Measurements from ENCODE around the gene TRAIP. TPM values are rescaled to one million over a fixed set of nuclear protein-coding genes. Genes with fewer than 3 reads are reported as not detected.

The TRAIP gene, protein sequence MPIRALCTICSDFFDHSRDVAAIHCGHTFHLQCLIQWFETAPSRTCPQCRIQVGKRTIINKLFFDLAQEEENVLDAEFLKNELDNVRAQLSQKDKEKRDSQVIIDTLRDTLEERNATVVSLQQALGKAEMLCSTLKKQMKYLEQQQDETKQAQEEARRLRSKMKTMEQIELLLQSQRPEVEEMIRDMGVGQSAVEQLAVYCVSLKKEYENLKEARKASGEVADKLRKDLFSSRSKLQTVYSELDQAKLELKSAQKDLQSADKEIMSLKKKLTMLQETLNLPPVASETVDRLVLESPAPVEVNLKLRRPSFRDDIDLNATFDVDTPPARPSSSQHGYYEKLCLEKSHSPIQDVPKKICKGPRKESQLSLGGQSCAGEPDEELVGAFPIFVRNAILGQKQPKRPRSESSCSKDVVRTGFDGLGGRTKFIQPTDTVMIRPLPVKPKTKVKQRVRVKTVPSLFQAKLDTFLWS
- total RNA-seq = 5.0 TPM

DNA sequence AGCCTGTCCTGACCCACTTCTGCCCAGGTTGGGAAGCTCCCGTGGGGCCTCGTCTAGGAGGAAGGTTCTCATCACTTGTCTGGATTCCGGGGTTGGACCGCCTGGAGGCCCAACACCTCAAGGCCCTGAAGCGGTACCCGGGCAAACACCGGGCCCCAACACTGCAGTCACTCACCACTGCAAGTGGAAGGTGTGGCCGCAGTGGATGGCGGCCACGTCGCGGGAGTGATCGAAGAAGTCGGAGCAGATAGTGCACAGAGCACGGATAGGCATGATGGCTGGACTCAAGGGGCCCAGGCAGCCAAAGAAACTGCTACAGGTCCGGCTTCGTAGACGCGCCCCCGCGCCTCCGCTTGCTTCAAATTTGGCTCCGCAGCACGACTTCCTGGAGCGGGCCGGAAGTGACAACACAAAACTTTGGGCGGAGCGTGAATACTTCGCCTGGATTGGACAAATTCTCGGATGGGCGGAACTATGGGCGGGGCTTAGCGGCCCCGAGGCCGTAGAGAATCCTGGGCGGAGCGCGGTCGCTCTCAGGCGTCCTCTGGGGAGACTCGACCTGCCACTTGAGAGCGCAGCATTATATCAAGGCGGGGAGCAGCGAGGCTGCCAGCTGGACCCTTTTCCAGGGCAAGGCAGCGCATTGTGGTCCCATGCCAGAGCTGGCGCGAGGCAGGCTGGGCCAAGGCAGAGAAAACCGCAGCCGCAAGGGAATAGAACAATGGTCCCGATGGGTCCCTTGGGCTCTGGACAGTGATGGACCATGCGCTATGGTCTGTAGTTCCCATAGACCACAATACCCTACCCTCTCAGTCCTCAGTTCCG lies at the start of gene TRAIP:
Gene TRAIP, minus strand, starts transcription at position 384 of the 825 bp plus-strand sequence. Its CDS starts 111 bp downstream, at position 273.

DNA sequence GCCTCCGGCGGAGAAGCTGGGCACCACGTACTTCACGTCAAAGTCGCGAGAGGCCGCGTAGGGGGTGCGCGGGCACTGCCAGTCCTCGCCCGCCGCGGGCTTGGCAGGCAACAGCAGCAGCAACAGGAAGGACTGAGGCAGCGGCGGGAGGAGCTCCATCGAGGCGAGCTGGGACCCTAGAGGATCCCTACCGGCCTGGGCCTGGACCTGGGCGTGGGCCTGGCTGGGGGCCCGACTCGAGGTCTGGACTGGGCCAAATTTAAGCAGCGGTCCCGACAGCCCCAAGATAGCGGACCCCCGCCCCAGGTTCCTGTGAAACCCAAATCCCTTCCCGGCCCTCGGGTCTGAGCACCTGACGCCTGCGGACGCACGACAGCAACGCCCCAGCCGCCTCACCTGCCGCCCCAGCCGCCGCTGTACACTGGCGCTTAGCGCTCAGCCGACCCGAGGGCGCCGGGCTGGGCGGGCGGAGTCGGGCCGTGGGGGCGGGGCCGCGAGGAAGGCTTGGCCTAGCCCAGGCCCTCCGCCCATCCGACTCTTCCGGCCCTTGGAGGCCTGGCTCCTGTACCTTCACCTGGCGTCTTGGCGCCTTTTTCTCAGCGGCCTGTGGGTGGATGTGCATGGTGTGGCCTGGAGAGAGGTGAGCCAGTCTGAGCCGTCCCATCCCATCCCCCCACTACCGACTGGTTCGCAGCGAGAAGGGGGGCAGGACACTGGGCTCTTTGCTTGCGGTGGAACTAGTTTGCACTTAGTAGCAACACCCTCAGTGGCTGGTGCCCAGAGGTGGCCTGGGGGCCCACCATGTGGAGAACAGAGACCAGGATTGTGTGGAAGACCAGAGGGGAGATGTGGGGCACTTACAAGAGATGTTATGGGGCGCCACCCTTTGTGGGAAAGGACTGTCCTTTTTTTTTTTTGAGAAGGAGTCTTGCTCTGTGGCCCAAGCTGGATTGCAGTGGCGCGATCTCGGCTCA lies 47.4 kb upstream of the TRAIP start, which contains the start of gene MST1R:
Gene MST1R, minus strand, starts transcription at position 423 of the 974 bp plus-strand sequence. Its CDS starts 264 bp downstream, at position 159.

DNA sequence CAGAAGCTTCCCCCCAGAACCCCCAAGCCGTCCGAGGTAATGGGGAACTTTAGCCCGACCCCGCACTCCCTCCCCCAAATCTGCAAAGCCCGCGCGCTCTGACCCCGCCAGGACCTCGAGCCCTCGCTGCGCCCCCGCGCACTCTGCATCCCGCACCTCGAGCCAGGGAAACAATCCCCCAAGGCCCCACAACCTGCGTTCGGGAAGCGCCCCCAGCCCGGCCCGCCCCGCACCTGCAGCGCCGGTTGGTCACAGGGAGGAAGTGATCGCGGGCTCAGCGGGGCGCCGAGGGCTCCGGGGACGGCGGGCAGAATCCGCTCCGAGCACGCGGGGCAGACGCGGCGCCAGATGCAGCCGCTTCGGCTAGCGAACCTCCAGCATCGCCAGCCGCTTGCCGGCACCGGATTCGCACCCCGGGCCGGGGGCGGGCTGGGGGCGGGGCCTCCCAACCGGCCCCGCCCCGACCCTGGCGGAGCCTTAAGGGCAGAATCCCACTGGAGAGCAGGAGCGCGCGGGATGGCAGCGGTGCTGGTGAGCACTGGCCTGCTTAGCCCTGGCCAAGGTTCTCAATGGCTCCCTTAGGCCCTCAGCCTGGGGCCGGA lies 13.3 kb upstream of the TRAIP start, which contains the start of gene CAMKV:
Gene CAMKV, minus strand, starts transcription at position 382 of the 602 bp plus-strand sequence. CDS start 7,518 bp downstream, outside the sequence.

DNA sequence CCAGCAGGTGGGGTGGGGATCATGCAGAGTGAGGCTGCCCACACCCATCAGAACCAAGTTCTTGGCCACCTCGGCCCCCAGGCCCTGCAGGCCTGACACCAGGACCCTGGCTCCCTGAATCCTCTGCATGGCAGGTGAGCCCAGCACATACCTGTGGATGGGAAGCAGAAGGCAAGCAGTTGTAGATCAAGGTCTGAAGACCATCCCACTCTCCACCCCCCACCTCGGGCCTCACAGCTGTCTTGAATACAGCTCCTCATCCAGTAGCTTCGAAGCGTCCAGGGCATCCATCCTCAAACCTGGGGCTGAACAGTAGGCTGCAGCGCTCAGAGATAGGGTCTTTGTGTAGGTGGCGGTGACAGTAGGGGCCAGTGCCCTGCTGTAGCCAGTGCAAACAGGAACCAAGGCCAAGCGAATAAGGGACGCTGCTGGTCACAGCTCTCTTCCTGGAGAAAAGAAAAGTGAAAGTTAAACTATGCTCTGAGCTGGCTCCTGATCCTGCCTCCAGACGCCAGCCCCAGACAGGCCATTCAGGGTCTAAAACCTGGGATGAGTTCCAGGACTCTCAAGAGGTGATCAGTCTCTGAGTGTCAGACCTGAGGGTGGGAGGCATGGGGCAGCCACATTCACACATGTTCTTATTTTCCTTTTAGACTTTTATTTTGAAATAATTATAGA lies 42.7 kb downstream of the TRAIP start, which contains the start of gene UBA7:
Gene UBA7, minus strand, starts transcription at position 457 of the 678 bp plus-strand sequence. Its CDS starts 166 bp downstream, at position 291.

DNA sequence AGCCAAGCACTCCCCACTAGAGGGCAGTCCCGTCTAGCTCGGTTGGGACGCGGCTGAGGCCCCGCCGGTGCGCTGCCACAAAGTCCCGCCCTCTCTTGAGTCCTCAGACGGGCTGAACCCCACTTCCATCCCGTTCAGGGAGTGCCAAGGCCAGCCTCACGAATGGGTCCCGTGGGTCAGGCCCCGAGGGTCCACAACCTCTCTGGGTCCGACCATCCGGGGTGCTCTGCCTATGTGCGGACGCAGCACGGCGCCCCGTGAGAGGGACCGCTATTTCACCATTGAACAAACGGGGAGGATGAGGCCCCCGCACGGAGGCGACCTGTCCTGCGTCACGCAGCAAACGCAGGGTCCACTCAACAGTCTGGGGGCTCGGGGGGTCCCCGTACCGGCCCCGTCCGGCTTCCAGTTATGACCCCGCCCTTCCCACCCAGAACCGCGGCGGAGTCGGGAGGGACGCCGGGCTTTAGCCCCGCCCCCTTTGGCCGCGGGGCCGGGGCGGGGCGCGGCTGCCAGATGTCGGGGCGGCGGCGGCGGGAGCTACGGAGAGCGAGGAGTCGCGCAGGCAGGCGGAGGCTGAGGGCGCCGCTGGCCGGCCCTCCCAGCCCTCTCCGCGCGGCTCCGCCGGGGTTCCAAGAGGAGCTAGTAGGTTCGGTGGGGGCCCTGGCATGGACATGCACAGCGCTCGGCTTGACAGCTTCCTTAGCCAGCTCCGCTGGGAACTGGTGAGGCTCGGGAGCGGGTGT lies 53.5 kb downstream of the TRAIP start, which contains the start of gene INKA1:
Gene INKA1, plus strand, starts transcription at position 543 of the 746 bp plus-strand sequence. Its CDS starts 132 bp downstream, at position 675.

DNA sequence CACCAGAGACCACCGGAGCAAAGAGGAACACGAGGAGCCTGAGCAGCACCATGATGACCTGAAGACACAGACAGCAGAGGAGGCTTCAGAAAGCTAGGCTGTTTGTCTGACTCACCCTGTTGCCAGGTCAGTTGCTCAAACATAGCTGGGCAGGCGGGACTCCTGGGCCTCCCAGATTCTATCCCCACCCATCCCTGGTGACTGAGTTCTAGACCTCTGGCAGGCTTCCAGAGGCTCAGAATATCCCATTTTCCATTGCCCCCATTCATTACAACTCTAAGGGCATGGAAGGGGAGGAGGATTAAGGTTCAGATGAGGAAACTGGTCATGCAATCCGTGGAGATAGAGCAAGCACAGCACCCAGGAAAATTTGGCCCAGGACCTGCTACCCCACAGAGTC lies 56.6 kb downstream of the TRAIP start, which contains the start of gene CDHR4:
Gene CDHR4, minus strand, starts transcription at position 113 of the 400 bp plus-strand sequence. Its CDS starts 61 bp downstream, at position 52.

DNA sequence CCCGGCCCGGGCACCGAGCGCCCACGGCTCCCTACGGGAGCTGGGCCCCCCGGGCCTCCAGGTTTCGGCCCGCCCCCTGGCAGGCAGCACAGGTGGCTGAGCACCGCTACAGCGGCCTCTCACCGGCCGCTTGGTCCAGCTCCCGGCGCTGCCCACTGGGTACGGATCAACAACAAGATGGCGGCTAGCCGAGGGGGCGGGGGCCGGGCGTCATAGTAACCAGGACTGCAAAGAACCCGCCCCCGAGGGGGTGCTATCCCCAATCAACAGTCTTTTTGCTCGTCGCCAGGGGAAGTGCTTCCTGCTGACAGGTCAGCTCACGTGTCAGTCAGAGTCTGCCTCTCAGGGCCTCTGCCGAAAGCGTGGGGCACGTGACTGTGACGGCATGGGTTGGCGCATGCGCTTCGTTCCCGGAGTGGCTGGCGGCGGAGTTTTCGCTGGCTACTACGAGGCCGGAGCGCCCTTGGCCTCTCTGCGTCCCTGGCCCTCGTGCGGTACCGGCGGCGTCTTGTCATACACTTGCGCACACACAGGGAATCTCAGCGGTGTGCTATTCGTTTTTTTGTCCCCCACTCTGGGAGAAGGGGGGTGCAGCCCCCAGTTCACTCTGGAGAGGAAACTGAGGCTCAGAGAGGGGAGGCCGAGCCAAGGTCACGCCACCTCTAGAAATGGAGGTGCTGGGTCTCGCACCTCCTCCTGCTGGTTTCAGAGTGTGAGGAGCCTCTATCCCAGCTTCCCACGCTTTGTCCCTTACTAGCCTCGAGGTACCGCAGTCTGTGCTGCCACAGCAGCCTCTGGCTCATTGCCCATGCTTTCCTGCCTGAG lies 69.8 kb downstream of the TRAIP start, which contains the start of gene IP6K1:
Gene IP6K1, minus strand, starts transcription at position 186 of the 825 bp plus-strand sequence. CDS start 38,502 bp downstream, outside the sequence.

Small RNA genes lying within 50 kb of the gene (small RNA-seq; reads per million reads assigned to genes)
- not detected for gene RN7SL217P (ENCODE audit: low replicate concordance)

Other genes with a start within 250 kb of the TRAIP start
- gene APEH, start 182.2 kb downstream of the TRAIP start, total RNA-seq = 104 TPM
- gene MST1, start 167.1 kb downstream of the TRAIP start, total RNA-seq = 47.9 TPM
- 35.7 TPM for gene RNF123, start 167.0 kb downstream of the TRAIP start, total RNA-seq
- 0.41 TPM for gene AMIGO3, start 136.9 kb downstream of the TRAIP start, total RNA-seq
- gene GMPPB, start 132.6 kb downstream of the TRAIP start, total RNA-seq = 23.7 TPM
- 58.5 TPM for gene IP6K1, start 70.0 kb downstream of the TRAIP start, total RNA-seq
- 0.35 TPM for gene CDHR4, start 56.7 kb downstream of the TRAIP start, total RNA-seq
- 9.1 TPM for gene INKA1, start 53.3 kb downstream of the TRAIP start, total RNA-seq
- 65.3 TPM for gene UBA7, start 42.6 kb downstream of the TRAIP start, total RNA-seq
- 0.18 TPM for gene CAMKV, start 13.3 kb upstream of the TRAIP start, total RNA-seq
- 2.0 TPM for gene MST1R, start 47.3 kb upstream of the TRAIP start, total RNA-seq
- 8.7 TPM for gene MON1A, start 73.2 kb upstream of the TRAIP start, total RNA-seq
- 78.2 TPM for gene RBM6, start 83.6 kb upstream of the TRAIP start, total RNA-seq
- 261 TPM for gene RBM5, start 232.4 kb upstream of the TRAIP start, total RNA-seq

Measured in metanephros (tissue), 2 donors.